A673 (cell line): ENCODE measurements around the gene KRT35.

ENCODE experiments used
- CTCF ChIP-seq: fragments of 300-800, 200-600 bp; sonication (generic); conservative IDR thresholded peaks from 2 replicates; pipeline ENCODE4 v1.5.1; 2017; ENCODE audit warnings: low read depth, mild to moderate bottlenecking, antibody characterized with exemption, low read length, moderate library complexity, mixed read lengths
- EZH2 ChIP-seq: fragments of 200-600 bp; sonication (generic); IDR thresholded peaks from 2 replicates; pipeline ENCODE4 v1.6.1; 2017; ENCODE audit warnings: borderline replicate concordance, low read depth, mild to moderate bottlenecking, mixed read lengths, antibody characterized with exemption, low read length; ENCODE audit not compliant: poor library complexity, severe bottlenecking

DNA sequence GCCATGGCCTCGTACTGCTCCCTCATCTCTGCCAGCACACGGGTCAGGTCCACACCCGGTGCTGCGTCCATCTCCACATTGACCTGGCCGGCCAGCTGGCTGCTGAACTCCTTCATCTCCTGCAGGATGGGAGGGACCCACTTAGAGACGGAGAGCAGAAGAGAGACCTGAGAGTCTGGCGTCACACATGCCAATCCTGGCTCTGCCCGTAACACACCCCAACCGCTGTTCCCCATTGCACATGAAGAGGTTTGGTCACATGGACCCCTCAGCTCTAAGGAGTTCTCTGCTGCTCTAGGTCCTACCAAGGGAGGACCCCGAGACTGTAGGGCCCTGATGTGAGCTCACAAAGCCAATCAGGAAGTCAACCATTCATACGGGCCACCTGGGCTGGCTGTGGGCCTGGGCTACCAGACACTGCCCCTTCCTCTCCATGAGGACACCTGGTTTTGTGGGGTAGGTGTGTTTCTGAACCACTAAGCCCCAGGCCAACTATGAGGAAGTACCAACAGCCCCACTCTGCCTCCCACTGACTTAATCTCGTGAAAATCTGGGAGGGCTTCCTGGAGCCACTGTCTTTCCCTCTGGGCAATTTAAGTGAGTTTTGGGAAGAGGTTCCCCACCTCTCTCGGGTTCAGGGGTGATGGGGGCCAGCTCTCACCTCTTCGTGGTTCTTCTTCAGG is 35.3 kb upstream of the KRT35 start:
- TF ChIP-seq CTCF = no peak
- TF ChIP-seq EZH2 = no peak
